ENCODE results near the gene ZNRF2. TPM values are rescaled to one million over a fixed set of nuclear protein-coding genes. Genes with fewer than 3 reads are reported as not detected.

The ZNRF2 gene
- total and polyA plus RNA-seq, 2 donors (not counting 3 experiments of a cell fraction or from before 2014, with no cell fraction given), result 1.4 to 5.9 TPM

- no TSS peak for BruUV-seq (replicated peaks)
- H2AFZ ChIP-seq (ENCODE audit: low read depth, low read length), result no peak overlapping the region
- H4K20me1 ChIP-seq (replicated peaks; ENCODE audit: control insufficient read depth, extremely low read depth, insufficient read depth, low read length), result no peaks in the 10 kb centered on the region
- H3K27ac ChIP-seq (ENCODE audit: insufficient read depth, low read depth, low read length), result no peak overlapping the region
- no peaks in the 10 kb centered on the region for H3K4me1 ChIP-seq (ENCODE audit: control insufficient read depth, extremely low read depth, insufficient read depth, low read length)
- no peaks in the 10 kb centered on the region for H3K9me1 ChIP-seq (replicated peaks; ENCODE audit: control insufficient read depth, extremely low read depth, insufficient read depth, low read length)
- peaks cover 6 to 12% of the 10 kb centered on the region in 2 experiments for H3K27me3 ChIP-seq (ENCODE audit: control insufficient read depth in 2 of 2, insufficient read depth in 2 of 2, low read length in 2 of 2)
- H3K9ac ChIP-seq (replicated peaks; ENCODE audit: extremely low read depth, insufficient read depth, low read length), result no peak overlapping the region
- CTCF ChIA-PET, result no interaction called here
- intact Hi-C loops (cut with micrococcal nuclease) (no loop called here), dilution Hi-C loops (cut with MboI; ENCODE audit: extremely low pct_ligation_motif_present, low sequenced_read_pairs) (no loop called here)
- POLR2A ChIA-PET, result no interaction called here
- no peaks in the 10 kb centered on the region for H3K79me2 ChIP-seq (ENCODE audit: control insufficient read depth, insufficient read depth, low read length)
- H3K9me3 ChIP-seq (replicated peaks; ENCODE audit: control insufficient read depth, insufficient read depth, low read length), result no peaks in the 10 kb centered on the region
- no peaks in the 10 kb centered on the region for H3K36me3 ChIP-seq (ENCODE audit: control insufficient read depth in 2 of 2, extremely low read depth in 1 of 2, insufficient read depth in 2 of 2, low read length in 2 of 2)
- no peak for DNase-seq (ENCODE audit: low read depth, low spot score)
- TF ChIP-seq MYC (IDR thresholded peaks at IDR 0.05; ENCODE audit: low read depth, low read length), result no peak
- TF ChIP-seq MAX (IDR thresholded peaks at IDR 0.05; ENCODE audit: insufficient read depth, insufficient read length), result no peak
- TF ChIP-seq EZH2 (IDR thresholded peaks at IDR 0.05; ENCODE audit: borderline replicate concordance, low read depth, low read length, severe bottlenecking), result no peak
- no peak for TF ChIP-seq JUN (IDR thresholded peaks at IDR 0.05; ENCODE audit: borderline replicate concordance, insufficient read depth, insufficient read length, low read depth)
- TF ChIP-seq GATA2 (IDR thresholded peaks at IDR 0.05; ENCODE audit: insufficient read depth, insufficient read length, low read depth, low read length), result no peak
- TF ChIP-seq CTCF (IDR thresholded peaks at IDR 0.05; ENCODE audit: extremely low read depth in 1 of 2, insufficient read depth in 1 of 2, low read depth in 1 of 2, low read length in 2 of 2), result no peak
- TF ChIP-seq POLR2AphosphoS5 (IDR thresholded peaks at IDR 0.05; ENCODE audit: insufficient read depth, low read depth, low read length), result no peak
- TF ChIP-seq FOS (IDR thresholded peaks at IDR 0.05; ENCODE audit: borderline replicate concordance, insufficient read depth, low read length), result no peak
- no peak for TF ChIP-seq POLR2A (IDR thresholded peaks at IDR 0.05; ENCODE audit: low read depth, low read length)
- H3K4me2 ChIP-seq (ENCODE audit: insufficient read depth, low read length), result no peak overlapping the region
- FAIRE-seq, result no peak
- no peak overlapping the region for H3K4me3 ChIP-seq (replicated peaks in 1 of 3; ENCODE audit: insufficient read depth in 1 of 3, low read depth in 1 of 3, low read length in 3 of 3)
Observed at GRCh38 chr7:30253796-30254165, 30.6 kb upstream of the ZNRF2 start.

Data from endothelial cell of umbilical vein (primary cell).